ENCODE data around the gene CDH22. TPM values are rescaled to one million over a fixed set of nuclear protein-coding genes. Genes with fewer than 3 reads are reported as not detected.

CDH22 gene
- total RNA-seq, 1 donor, result not detected

- Histone ChIP-seq H3K4me1 (ENCODE audit: insufficient read depth, low read length) (peaks cover 43% of the 10 kb centered on the region), H3K4me3 (ENCODE audit: low read length) (no peak overlapping the region), H3K9me3 (ENCODE audit: low read depth, low read length) (no peaks in the 10 kb centered on the region), H3K27me3 (ENCODE audit: insufficient read depth, low read length) (peaks cover 2% of the 10 kb centered on the region)
These were observed 98.2 kb downstream of the CDH22 start for GRCh38 chr20:46209930-46210671.

GRCh38 chr20:46207793-46208192 is 100.5 kb downstream of the CDH22 start:
- peaks cover 66% of the 10 kb centered on the region for H3K4me1 ChIP-seq (ENCODE audit: insufficient read depth, low read length)
- H3K4me3 ChIP-seq (ENCODE audit: low read length), result no peak overlapping the region
- H3K27me3 ChIP-seq (ENCODE audit: insufficient read depth, low read length), result peaks cover 2% of the 10 kb centered on the region
- H3K9me3 ChIP-seq (ENCODE audit: low read depth, low read length), result no peaks in the 10 kb centered on the region

- Histone ChIP-seq H3K4me3 (ENCODE audit: low read length) (no peak overlapping the region), H3K4me1 (ENCODE audit: insufficient read depth, low read length) (peaks cover 68% of the 10 kb centered on the region), H3K9me3 (ENCODE audit: low read depth, low read length) (no peaks in the 10 kb centered on the region), H3K27me3 (ENCODE audit: insufficient read depth, low read length) (peaks cover 2% of the 10 kb centered on the region)
These were observed 101.2 kb downstream of the CDH22 start for GRCh38 chr20:46206992-46207549.

- no peak overlapping the region for H3K4me3 ChIP-seq (ENCODE audit: low read length)
- H3K27me3 ChIP-seq (ENCODE audit: insufficient read depth, low read length), result peaks cover 5% of the 10 kb centered on the region
- peaks cover 68% of the 10 kb centered on the region for H3K4me1 ChIP-seq (ENCODE audit: insufficient read depth, low read length)
- no peaks in the 10 kb centered on the region for H3K9me3 ChIP-seq (ENCODE audit: low read depth, low read length)
These were observed 102.3 kb downstream of the CDH22 start for GRCh38 chr20:46206025-46206424.

GRCh38 chr20:46205349-46205748 is 102.9 kb downstream of the CDH22 start:
- H3K4me3 ChIP-seq (ENCODE audit: low read length), result no peak overlapping the region
- H3K9me3 ChIP-seq (ENCODE audit: low read depth, low read length), result no peaks in the 10 kb centered on the region
- H3K4me1 ChIP-seq (ENCODE audit: insufficient read depth, low read length), result peaks cover 68% of the 10 kb centered on the region
- peaks cover 8% of the 10 kb centered on the region for H3K27me3 ChIP-seq (ENCODE audit: insufficient read depth, low read length)

- no peak overlapping the region for H3K4me3 ChIP-seq (ENCODE audit: low read length)
- peaks cover 9% of the 10 kb centered on the region for H3K27me3 ChIP-seq (ENCODE audit: insufficient read depth, low read length)
- no peaks in the 10 kb centered on the region for H3K9me3 ChIP-seq (ENCODE audit: low read depth, low read length)
- H3K4me1 ChIP-seq (ENCODE audit: insufficient read depth, low read length), result peaks cover 68% of the 10 kb centered on the region
These were observed 103.6 kb downstream of the CDH22 start for GRCh38 chr20:46204594-46205186.

- peaks cover 58% of the 10 kb centered on the region for H3K4me1 ChIP-seq (ENCODE audit: insufficient read depth, low read length)
- H3K9me3 ChIP-seq (ENCODE audit: low read depth, low read length), result no peaks in the 10 kb centered on the region
- no peak overlapping the region for H3K4me3 ChIP-seq (ENCODE audit: low read length)
- H3K27me3 ChIP-seq (ENCODE audit: insufficient read depth, low read length), result peaks cover 15% of the 10 kb centered on the region
These were observed 104.8 kb downstream of the CDH22 start for GRCh38 chr20:46203510-46203837.

GRCh38 chr20:46202766-46203509 is 105.4 kb downstream of the CDH22 start:
- H3K27me3 ChIP-seq (ENCODE audit: insufficient read depth, low read length), result peaks cover 15% of the 10 kb centered on the region
- H3K4me3 ChIP-seq (ENCODE audit: low read length), result no peak overlapping the region
- H3K4me1 ChIP-seq (ENCODE audit: insufficient read depth, low read length), result peaks cover 52% of the 10 kb centered on the region
- H3K9me3 ChIP-seq (ENCODE audit: low read depth, low read length), result no peaks in the 10 kb centered on the region

- Histone ChIP-seq H3K4me3 (ENCODE audit: low read length) (no peak overlapping the region), H3K27me3 (ENCODE audit: insufficient read depth, low read length) (peaks cover 15% of the 10 kb centered on the region), H3K9me3 (ENCODE audit: low read depth, low read length) (no peaks in the 10 kb centered on the region), H3K4me1 (ENCODE audit: insufficient read depth, low read length) (peaks cover 32% of the 10 kb centered on the region)
These were observed 107.4 kb downstream of the CDH22 start for GRCh38 chr20:46200582-46201570.

GRCh38 chr20:46199198-46199597 is 109.1 kb downstream of the CDH22 start:
- no peaks in the 10 kb centered on the region for H3K9me3 ChIP-seq (ENCODE audit: low read depth, low read length)
- H3K4me1 ChIP-seq (ENCODE audit: insufficient read depth, low read length), result peaks cover 15% of the 10 kb centered on the region
- H3K4me3 ChIP-seq (ENCODE audit: low read length), result no peak overlapping the region
- H3K27me3 ChIP-seq (ENCODE audit: insufficient read depth, low read length), result peaks cover 15% of the 10 kb centered on the region

GRCh38 chr20:46196990-46197389 is 111.3 kb downstream of the CDH22 start:
- H3K27me3 ChIP-seq (ENCODE audit: insufficient read depth, low read length), result peaks cover 15% of the 10 kb centered on the region
- H3K4me1 ChIP-seq (ENCODE audit: insufficient read depth, low read length), result no peaks in the 10 kb centered on the region
- H3K4me3 ChIP-seq (ENCODE audit: low read length), result no peak overlapping the region
- H3K9me3 ChIP-seq (ENCODE audit: low read depth, low read length), result no peaks in the 10 kb centered on the region

GRCh38 chr20:46195264-46196036 is 112.8 kb downstream of the CDH22 start:
- H3K4me1 ChIP-seq (ENCODE audit: insufficient read depth, low read length), result no peaks in the 10 kb centered on the region
- no peak overlapping the region for H3K4me3 ChIP-seq (ENCODE audit: low read length)
- H3K27me3 ChIP-seq (ENCODE audit: insufficient read depth, low read length), result peaks cover 10% of the 10 kb centered on the region
- no peaks in the 10 kb centered on the region for H3K9me3 ChIP-seq (ENCODE audit: low read depth, low read length)

GRCh38 chr20:46194409-46194808 is 113.9 kb downstream of the CDH22 start:
- Histone ChIP-seq H3K27me3 (ENCODE audit: insufficient read depth, low read length) (peaks cover 6% of the 10 kb centered on the region), H3K4me1 (ENCODE audit: insufficient read depth, low read length) (no peaks in the 10 kb centered on the region), H3K4me3 (ENCODE audit: low read length) (no peak overlapping the region), H3K9me3 (ENCODE audit: low read depth, low read length) (no peaks in the 10 kb centered on the region)
